Measurements from ENCODE around the gene SHFL. TPM values are rescaled to one million over a fixed set of nuclear protein-coding genes. Genes with fewer than 3 reads are reported as not detected.

SHFL gene
- total RNA-seq, 2 donors from 2014 or later: 15.1 to 21.3 TPM

DNA sequence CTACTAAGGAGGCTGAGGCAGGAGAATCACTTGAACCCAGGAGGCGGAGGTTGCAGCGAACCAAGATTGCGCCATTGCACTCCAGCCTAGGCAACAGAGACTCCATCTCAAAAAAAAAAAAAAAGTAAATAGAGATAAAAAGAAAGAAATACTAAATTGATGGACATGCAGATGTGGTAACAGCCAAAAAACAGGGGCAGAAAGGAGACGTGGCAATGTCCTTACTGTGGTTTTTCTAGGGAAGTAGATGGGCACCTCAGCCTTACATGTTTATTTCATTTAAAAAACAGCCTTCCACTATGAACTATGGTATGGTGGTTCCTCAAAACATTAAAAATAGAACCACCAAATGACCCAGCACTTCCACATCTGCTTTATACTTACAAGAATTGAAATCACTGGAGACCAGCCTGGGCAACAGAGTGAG lies 40.1 kb downstream of the SHFL start:
- no peak overlapping the region for H3K9ac ChIP-seq (ENCODE audit: low read depth in 2 of 2, low read length in 2 of 2)

DNA sequence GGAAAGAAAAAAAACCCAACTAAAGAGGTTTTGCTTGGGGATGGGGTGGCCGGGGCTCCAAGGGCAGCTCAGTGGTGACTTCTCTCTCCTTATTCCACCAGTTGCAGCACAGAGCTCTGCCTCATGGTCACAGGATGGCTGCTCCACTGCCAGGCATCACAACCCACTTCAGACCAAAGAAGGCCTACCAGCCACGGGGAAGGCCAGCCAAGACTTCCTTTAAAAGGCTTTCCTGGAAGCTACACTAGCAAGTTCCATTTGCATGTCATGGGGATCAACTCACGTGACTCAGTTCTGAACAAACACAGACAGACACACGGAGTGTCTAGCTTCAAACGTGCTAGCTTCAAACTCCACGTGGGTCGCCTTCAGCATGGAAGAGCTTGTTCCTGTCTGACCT lies 46.8 kb downstream of the SHFL start:
- TF ChIP-seq, protein P1, sequence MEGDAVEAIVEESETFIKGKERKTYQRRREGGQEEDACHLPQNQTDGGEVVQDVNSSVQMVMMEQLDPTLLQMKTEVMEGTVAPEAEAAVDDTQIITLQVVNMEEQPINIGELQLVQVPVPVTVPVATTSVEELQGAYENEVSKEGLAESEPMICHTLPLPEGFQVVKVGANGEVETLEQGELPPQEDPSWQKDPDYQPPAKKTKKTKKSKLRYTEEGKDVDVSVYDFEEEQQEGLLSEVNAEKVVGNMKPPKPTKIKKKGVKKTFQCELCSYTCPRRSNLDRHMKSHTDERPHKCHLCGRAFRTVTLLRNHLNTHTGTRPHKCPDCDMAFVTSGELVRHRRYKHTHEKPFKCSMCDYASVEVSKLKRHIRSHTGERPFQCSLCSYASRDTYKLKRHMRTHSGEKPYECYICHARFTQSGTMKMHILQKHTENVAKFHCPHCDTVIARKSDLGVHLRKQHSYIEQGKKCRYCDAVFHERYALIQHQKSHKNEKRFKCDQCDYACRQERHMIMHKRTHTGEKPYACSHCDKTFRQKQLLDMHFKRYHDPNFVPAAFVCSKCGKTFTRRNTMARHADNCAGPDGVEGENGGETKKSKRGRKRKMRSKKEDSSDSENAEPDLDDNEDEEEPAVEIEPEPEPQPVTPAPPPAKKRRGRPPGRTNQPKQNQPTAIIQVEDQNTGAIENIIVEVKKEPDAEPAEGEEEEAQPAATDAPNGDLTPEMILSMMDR (IDR thresholded peaks at IDR 0.05): no peak
- H3K4me3 ChIP-seq: no peak overlapping the region
- no peaks in the 10 kb centered on the region for H3K9me3 ChIP-seq
- H3K27ac ChIP-seq: no peak overlapping the region
- H3K36me3 ChIP-seq: peaks cover 2% of the 10 kb centered on the region
- no peak for DNase-seq
- H3K27me3 ChIP-seq: no peaks in the 10 kb centered on the region
- H3K4me1 ChIP-seq: no peaks in the 10 kb centered on the region
- no peak overlapping the region for H3K9ac ChIP-seq (ENCODE audit: low read depth in 2 of 2, low read length in 2 of 2)
- intact Hi-C loops (cut with DNase I): no loop called here

More for the DNA sequence above, 40.1 kb downstream of the SHFL start:
- intact Hi-C loops (cut with DNase I): no loop called here
- H3K9me3 ChIP-seq: no peaks in the 10 kb centered on the region
- H3K27ac ChIP-seq: no peak overlapping the region
- no peaks in the 10 kb centered on the region for H3K4me1 ChIP-seq
- TF ChIP-seq, protein P1 (IDR thresholded peaks at IDR 0.05): no peak
- no peaks in the 10 kb centered on the region for H3K36me3 ChIP-seq
- no peak for DNase-seq
- H3K4me3 ChIP-seq: no peak overlapping the region
- no peaks in the 10 kb centered on the region for H3K27me3 ChIP-seq

DNA sequence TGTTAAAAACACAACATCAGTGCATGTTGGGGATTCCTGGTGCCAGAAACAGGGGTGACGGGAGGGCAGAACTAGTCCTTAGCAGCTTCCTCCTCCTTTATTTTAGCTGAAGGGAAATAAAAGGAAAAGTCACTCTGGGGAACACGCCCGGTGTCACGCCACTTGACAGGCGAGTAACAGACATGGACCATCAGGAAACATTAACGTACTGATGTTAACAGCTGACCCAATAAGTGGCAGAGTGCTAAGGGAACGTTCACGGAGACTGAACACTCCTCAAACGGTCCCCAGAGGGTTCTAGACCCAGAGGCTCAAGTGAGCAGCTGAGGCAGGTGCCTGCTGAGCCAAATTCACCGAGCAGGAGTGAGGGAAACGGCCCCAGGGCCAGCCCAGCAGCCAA lies 47.5 kb downstream of the SHFL start:
- Histone ChIP-seq H3K36me3 (peaks cover 2% of the 10 kb centered on the region), H3K4me1 (no peaks in the 10 kb centered on the region), H3K27me3 (no peaks in the 10 kb centered on the region), H3K9ac (ENCODE audit: low read depth in 2 of 2, low read length in 2 of 2) (no peak overlapping the region), H3K4me3 (no peak overlapping the region), H3K9me3 (no peaks in the 10 kb centered on the region), H3K27ac (no peak overlapping the region)
- DNase-seq: no peak
- TF ChIP-seq, protein P1 (IDR thresholded peaks at IDR 0.05): no peak
- intact Hi-C loops (cut with DNase I): no loop called here

DNA sequence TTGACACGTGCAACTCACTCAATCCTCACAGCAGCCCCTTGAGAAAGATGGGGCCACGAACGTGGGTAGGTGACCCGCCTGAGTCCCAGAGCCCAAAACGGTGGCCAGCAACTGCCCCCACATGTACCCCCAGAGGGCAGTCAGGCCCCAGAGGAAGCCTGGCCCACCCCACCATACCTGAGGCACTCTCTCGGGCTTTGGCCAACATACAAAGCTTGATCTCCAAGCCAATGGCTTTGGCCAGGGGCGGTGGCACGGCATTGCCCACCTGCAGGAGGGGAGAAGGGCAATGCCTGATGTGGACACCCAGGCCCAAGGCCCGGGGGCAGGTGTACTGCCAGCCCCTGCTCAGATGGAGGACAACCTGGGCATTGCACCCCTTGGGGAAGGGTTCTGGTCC lies 47.9 kb downstream of the SHFL start:
- no peak for DNase-seq
- TF ChIP-seq, protein P1 (IDR thresholded peaks at IDR 0.05): no peak
- H3K27ac ChIP-seq: no peak overlapping the region
- H3K36me3 ChIP-seq: peaks cover 3% of the 10 kb centered on the region
- no peaks in the 10 kb centered on the region for H3K27me3 ChIP-seq
- no peaks in the 10 kb centered on the region for H3K9me3 ChIP-seq
- H3K4me1 ChIP-seq: no peaks in the 10 kb centered on the region
- H3K9ac ChIP-seq (ENCODE audit: low read depth in 2 of 2, low read length in 2 of 2): no peak overlapping the region
- intact Hi-C loops (cut with DNase I): no loop called here
- H3K4me3 ChIP-seq: no peak overlapping the region

DNA sequence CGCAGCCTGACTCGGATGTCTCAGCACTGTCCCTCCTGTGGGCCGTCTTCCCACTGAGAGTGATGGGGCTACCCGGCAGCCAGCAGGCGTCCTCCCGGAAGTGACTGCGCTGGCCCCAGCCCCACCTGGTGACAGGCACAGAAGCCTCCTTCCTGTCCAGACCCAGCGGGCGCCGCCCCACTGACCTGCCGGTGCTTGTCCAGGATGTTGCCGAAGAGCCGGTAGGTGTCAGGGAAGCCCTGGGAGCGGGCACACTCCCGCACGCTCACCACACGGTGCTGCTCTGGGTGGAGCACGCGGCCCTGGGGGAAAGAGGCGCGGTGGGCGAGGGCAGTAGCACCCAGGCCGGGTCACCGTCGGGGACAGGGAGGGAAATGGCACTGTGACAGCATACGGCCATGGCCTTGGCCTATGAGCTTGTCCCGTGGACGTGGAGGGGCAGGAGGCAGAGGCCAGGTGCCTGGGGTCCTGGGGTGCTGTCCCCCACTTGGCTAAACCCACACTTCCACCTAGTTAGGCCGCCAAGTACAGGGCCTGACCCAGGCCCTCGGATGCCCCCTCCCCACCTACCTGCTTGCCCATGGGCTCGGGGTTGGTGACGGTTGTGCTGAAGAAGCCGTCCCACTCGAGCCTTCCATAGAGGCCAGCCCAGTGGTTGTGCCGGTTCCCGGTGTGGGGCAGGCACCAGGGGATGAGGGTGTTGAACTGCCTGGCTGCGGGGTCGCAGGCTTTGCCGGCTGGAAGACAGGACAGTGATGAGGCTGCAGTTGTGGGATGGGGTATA lies 49.6 kb downstream of the SHFL start:
- Histone ChIP-seq H3K36me3 (peaks cover 20% of the 10 kb centered on the region), H3K27ac (no peak overlapping the region), H3K4me3 (no peak overlapping the region), H3K4me1 (no peaks in the 10 kb centered on the region), H3K9me3 (no peaks in the 10 kb centered on the region), H3K27me3 (no peaks in the 10 kb centered on the region), H3K9ac (ENCODE audit: low read depth in 2 of 2, low read length in 2 of 2) (no peak overlapping the region)
- TF ChIP-seq, protein P1 (IDR thresholded peaks at IDR 0.05): no peak
- no peak for DNase-seq
- intact Hi-C loops (cut with DNase I): no loop called here
